AG09309 (cell line): ENCODE measurements around the gene CELF2.

Experiments used
- DNase-seq: peaks from one replicate; pipeline ENCODE4 v3.0.0-alpha.2; 2010; ENCODE audit warnings: low read depth
- H3K4me3 ChIP-seq: 2 replicates; pipeline ENCODE4 v1.5.1; 2011; ENCODE audit warnings: mild to moderate bottlenecking, low read depth, low read length, moderate library complexity; ENCODE audit not compliant: control insufficient read depth
- TF ChIP-seq, protein P1 (sequence below): IDR thresholded peaks from 2 replicates; pipeline ENCODE4 v1.5.1; 2011; ENCODE audit warnings: mild to moderate bottlenecking, low read depth, low read length, inconsistent platforms; ENCODE audit not compliant: insufficient read depth, control insufficient read depth; ENCODE audit errors: missing control alignments

The CELF2 gene

DNA sequence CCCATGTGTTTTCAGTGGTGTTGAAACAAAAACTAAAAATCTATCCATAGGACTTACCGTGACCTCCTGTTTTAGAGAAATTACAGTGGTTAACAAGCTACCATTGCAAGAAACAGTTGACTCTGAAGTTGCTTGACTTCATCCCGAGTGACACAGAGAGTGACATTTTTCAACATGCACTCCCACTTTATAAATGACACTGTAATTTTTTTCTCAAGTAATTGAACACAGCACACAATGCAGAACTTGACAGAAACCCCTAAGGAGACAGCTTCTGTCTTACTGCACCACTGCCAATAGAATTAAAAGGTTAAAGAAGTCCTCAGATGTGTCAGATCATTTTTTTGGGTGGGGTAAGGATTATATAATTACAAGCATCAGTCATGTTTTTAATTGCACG is 246.1 kb downstream of the CELF2 start:
- TF ChIP-seq, protein P1, sequence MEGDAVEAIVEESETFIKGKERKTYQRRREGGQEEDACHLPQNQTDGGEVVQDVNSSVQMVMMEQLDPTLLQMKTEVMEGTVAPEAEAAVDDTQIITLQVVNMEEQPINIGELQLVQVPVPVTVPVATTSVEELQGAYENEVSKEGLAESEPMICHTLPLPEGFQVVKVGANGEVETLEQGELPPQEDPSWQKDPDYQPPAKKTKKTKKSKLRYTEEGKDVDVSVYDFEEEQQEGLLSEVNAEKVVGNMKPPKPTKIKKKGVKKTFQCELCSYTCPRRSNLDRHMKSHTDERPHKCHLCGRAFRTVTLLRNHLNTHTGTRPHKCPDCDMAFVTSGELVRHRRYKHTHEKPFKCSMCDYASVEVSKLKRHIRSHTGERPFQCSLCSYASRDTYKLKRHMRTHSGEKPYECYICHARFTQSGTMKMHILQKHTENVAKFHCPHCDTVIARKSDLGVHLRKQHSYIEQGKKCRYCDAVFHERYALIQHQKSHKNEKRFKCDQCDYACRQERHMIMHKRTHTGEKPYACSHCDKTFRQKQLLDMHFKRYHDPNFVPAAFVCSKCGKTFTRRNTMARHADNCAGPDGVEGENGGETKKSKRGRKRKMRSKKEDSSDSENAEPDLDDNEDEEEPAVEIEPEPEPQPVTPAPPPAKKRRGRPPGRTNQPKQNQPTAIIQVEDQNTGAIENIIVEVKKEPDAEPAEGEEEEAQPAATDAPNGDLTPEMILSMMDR = no peak
- no peak for DNase-seq
- no peak overlapping the region for H3K4me3 ChIP-seq

DNA sequence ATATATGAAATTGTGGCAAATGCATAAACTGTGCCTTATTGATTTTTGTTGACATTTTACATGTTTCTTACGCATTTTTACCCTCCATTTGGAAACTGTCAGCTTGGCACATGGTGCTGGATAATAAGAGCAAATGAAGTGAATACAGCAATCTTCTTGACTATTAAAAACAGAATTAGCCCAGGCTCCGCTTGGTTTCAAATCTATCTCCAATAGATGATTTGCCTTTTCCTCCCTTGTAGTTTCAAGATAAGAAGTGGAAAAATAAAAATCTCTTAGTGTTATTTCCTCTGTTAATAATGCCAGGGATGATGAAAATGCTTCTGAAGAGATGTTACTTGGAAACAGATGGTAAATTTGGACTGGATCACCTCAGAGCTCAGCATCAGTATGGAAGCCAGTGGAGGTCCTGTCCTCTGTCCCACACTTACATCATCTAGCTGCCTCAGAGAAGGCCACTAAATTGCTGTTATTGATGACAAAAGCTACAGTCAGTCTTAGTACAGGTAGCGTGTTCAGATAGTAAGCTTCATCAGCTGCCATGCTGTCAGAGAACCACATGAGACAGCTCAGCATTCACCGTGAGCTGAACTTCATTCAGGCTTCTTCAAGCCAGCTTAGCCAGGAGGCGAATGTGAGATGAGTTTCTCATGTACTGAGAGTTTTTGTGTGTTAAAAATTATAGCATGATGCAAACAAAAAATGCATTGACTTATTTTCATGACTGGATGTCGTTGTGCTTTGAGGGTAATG is 246.8 kb downstream of the CELF2 start:
- H3K4me3 ChIP-seq = no peak overlapping the region
- TF ChIP-seq, protein P1 = no peak
- DNase-seq = no peak

DNA sequence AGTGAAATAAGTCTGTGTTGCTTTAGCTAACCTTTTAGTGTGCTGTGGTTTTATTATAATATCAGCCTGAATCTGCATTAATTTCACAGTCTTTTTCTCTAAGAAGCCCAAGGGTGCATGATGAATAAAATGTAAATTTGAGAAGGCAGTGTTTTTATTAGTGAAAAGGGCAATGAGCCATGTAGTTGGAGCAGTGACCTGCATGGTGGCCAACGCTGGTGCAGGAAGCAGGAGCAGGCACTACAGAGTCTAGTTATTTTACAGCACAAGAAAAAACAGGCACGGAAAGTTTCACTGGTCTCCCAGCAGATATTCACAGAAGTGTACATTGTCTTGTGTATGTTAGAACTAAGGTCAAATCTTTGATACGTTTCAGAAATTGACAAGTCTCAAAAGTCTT is 247.8 kb downstream of the CELF2 start:
- no peak for DNase-seq
- TF ChIP-seq, protein P1 = no peak
- no peak overlapping the region for H3K4me3 ChIP-seq

DNA sequence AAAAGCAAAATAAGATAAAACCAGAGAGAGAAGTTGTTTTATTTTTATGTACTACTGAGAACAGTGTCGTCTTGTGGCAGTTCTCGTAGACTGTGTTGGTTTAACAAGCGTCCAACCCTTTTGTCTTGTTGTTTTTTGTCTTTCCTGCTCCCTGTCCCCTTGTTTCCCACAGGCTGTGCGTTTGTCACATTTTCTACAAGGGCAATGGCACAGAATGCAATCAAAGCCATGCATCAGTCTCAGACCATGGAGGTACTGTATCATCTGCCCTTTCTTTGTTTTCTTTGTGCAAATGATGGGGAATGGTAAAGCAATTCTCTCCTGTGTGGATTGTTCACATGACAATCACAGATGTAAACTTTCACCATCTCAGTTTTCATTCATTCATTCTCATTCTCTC is 248.8 kb downstream of the CELF2 start:
- TF ChIP-seq, protein P1 = no peak
- H3K4me3 ChIP-seq = no peak overlapping the region
- DNase-seq = no peak

DNA sequence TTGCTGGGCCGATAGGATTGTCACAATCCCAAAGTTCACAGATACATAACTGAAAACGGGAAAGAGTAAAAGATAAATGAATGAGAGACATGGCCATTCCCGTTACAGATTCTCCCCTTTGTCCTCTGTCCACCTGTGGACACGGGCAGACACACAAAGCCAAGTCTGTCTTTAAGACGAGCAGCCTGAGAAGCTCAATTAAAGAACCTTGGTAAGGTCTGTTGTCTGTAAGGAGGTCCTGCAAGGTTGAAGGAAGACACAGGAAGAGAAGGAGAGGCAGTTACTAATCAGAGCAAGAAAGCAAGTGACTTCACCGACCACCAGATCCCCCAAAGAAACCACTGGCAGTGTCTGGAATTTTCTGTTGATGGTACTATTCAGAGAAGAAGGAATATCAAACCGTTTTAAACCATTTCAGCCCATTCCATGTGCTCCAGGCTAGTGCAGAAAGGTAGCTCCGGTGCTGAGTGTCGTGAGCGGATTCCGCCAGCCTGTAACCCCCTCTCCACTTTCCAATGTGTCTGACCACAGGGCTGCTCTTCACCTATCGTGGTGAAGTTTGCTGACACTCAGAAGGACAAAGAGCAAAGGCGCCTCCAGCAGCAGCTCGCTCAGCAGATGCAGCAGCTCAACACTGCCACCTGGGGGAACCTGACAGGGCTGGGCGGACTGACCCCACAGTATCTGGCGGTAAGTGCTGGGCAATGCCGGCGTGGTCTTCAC is 252.6 kb downstream of the CELF2 start:
- TF ChIP-seq, protein P1 = peak; percentile 74
- no peak overlapping the region for H3K4me3 ChIP-seq
- DNase-seq = no peak

DNA sequence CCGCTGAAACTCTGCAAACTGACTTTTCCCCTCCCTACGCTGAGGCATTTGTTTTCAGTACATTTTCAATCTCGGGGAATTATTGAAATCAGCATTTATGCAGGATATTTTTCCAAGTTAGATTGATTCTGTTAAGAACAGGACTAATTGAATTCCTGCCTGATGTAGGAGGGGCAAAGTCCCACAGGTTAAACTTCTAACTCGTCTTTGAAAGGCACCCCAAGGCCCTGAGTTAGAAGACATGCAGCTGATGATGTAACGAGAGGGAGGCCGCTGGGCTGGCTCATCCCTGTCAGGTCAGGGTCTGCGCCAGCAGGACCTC is 253.1 kb downstream of the CELF2 start:
- TF ChIP-seq, protein P1 = no peak
- DNase-seq = no peak
- no peak overlapping the region for H3K4me3 ChIP-seq
